ENCODE results near the gene NEDD4L. TPM values are rescaled to one million over a fixed set of nuclear protein-coding genes. Genes with fewer than 3 reads are reported as not detected.

The NEDD4L gene
- total RNA-seq, 4 donors from 2014 or later: 32.5 to 65.6 (median 43.4) TPM

DNA sequence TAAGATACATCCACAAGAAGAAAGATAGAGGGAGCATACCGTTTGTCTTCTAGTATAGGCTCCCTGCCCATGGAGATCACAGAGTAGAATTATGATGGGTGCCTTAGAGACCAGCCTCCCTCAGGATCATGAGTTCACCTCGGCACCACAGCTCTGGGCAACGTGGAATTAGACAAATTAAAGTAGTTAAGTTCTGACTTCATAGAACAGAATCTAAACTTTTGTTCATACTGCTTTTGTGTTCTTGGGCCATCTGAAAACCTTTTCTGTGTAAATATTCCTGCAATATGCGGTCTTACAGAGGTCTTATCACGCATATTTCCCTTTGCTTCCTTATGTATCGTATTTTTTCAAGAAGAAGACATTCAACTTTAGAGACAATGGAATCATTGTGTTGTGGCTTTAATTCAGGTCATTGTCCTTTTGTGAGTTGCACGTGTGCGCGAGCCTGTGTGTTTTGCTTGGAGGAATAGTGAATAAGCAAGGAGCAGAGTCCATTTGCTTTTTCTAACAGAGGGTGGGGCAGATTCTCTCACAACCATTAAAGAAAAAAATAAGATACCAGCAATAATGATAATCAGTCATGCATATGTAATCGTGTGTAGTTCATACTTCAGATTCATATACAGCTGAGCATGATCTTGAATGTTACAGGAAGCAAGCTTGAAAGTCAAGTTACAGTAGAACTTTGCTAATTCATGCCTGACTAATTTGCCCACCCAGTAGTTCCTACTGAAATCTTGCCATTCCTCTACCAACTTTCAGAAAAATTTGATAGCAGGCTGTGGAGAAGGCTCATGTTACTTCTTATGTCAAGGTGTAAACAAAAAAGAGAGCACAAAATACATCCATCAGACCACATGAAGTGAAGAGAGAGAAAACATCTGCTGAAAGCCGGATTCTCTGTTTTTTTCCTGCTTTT, 243.6 kb downstream of the NEDD4L start:
- TF ChIP-seq, protein P1, sequence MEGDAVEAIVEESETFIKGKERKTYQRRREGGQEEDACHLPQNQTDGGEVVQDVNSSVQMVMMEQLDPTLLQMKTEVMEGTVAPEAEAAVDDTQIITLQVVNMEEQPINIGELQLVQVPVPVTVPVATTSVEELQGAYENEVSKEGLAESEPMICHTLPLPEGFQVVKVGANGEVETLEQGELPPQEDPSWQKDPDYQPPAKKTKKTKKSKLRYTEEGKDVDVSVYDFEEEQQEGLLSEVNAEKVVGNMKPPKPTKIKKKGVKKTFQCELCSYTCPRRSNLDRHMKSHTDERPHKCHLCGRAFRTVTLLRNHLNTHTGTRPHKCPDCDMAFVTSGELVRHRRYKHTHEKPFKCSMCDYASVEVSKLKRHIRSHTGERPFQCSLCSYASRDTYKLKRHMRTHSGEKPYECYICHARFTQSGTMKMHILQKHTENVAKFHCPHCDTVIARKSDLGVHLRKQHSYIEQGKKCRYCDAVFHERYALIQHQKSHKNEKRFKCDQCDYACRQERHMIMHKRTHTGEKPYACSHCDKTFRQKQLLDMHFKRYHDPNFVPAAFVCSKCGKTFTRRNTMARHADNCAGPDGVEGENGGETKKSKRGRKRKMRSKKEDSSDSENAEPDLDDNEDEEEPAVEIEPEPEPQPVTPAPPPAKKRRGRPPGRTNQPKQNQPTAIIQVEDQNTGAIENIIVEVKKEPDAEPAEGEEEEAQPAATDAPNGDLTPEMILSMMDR (IDR thresholded peaks at IDR 0.05; ENCODE audit: low read depth): no peak

GRCh38 chr18:58288921-58289797, 245.1 kb downstream of the NEDD4L start:
- TF ChIP-seq, protein P1 (IDR thresholded peaks at IDR 0.05; ENCODE audit: low read depth): no peak

GRCh38 chr18:58290116-58290695, 246.2 kb downstream of the NEDD4L start:
- TF ChIP-seq, protein P1 (IDR thresholded peaks at IDR 0.05; ENCODE audit: low read depth): no peak

GRCh38 chr18:58291131-58291530, 247.1 kb downstream of the NEDD4L start:
- TF ChIP-seq, protein P1 (IDR thresholded peaks at IDR 0.05; ENCODE audit: low read depth): no peak

DNA sequence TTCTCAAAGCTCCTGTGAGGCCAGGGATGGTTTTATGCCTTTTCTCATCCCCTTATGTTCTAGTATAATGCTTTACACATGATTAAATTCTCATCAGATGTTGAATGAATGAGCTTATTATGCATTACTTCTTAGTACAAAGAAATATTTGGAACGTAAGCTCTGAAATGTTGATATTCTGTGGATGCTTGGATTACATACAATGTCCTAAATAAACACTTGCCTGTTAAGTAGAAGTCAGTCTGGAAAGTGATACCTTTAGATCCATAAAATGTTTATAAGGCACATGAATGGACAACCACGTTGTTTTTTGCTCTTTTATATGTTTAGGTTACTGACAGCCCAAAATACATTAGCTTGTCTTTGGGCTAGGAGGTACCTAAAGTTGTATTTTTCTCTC, 248.6 kb downstream of the NEDD4L start:
- TF ChIP-seq, protein P1 (IDR thresholded peaks at IDR 0.05; ENCODE audit: low read depth): no peak

DNA sequence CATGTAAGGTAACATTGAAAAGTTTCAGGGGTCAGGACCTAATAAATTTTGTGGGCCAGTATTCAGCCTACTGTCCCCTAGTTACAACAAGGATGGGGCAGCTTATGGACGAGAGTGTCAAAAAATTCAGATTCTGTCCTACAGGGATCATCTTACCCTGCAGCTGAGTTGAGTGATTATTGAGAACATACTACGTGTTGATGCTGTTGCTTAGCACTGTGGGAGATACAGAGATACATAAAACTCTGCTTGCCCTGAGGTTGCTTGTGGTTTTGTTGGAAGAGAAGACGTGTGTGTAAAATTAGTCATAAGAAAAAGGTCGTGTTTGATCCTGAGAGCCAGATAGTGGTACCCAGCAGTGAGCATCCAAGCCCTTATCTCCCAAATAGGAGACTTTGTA, 253.2 kb downstream of the NEDD4L start:
- TF ChIP-seq, protein P1 (IDR thresholded peaks at IDR 0.05; ENCODE audit: low read depth): no peak
